ENCODE measurements around the gene CYP4Z1. TPM values are rescaled to one million over a fixed set of nuclear protein-coding genes. Genes with fewer than 3 reads are reported as not detected.
"Not testable (repeated sequence)": the region's sequence is repeated elsewhere in the genome, so short reads cannot be mapped to it uniquely, and the experiment has no call there.

Gene CYP4Z1
- total RNA-seq, 1 donor from 2014 or later: 4.8 TPM

DNA sequence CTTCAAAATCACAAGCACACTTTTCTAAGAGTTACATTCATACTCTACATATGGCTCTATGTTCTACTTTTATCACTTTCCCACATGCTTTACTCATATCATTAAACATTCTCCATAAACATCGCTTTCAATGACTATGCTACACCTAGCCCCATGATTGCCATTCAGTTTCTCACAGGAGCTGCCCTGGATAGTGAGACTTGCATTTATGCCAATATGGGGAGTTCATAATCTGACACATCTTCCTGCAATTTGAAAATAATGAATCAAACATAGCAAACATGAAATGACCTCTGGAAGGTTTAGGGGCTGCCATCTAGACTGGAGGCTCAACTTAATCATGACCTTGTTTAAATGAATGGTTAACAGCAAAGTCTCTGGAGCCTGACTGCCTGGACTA lies 61.2 kb downstream of the CYP4Z1 start:
- H3K4me3 ChIP-seq: no peak overlapping the region
- H3K9me3 ChIP-seq: peaks cover 0 to 4% of the 10 kb centered on the region in 2 donors
- no peak overlapping the region for H3K27ac ChIP-seq
- H3K36me3 ChIP-seq: no peaks in the 10 kb centered on the region
- no peak for DNase-seq (ENCODE audit: low spot score in 2 of 2)
- intact Hi-C loops (cut with DNase I): no loop called here
- TF ChIP-seq, protein P1, sequence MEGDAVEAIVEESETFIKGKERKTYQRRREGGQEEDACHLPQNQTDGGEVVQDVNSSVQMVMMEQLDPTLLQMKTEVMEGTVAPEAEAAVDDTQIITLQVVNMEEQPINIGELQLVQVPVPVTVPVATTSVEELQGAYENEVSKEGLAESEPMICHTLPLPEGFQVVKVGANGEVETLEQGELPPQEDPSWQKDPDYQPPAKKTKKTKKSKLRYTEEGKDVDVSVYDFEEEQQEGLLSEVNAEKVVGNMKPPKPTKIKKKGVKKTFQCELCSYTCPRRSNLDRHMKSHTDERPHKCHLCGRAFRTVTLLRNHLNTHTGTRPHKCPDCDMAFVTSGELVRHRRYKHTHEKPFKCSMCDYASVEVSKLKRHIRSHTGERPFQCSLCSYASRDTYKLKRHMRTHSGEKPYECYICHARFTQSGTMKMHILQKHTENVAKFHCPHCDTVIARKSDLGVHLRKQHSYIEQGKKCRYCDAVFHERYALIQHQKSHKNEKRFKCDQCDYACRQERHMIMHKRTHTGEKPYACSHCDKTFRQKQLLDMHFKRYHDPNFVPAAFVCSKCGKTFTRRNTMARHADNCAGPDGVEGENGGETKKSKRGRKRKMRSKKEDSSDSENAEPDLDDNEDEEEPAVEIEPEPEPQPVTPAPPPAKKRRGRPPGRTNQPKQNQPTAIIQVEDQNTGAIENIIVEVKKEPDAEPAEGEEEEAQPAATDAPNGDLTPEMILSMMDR (IDR thresholded peaks at IDR 0.05): no peak
- no peaks in the 10 kb centered on the region for H3K27me3 ChIP-seq
- H3K4me1 ChIP-seq: no peaks in the 10 kb centered on the region

GRCh38 chr1:47128854-47129253 lies 61.8 kb downstream of the CYP4Z1 start:
- H3K4me3 ChIP-seq; H3K27me3 ChIP-seq; H3K36me3 ChIP-seq; H3K9me3 ChIP-seq; DNase-seq (ENCODE audit: low spot score in 2 of 2); H3K4me1 ChIP-seq; H3K27ac ChIP-seq; intact Hi-C loops (cut with DNase I): not testable (repeated sequence)

DNA sequence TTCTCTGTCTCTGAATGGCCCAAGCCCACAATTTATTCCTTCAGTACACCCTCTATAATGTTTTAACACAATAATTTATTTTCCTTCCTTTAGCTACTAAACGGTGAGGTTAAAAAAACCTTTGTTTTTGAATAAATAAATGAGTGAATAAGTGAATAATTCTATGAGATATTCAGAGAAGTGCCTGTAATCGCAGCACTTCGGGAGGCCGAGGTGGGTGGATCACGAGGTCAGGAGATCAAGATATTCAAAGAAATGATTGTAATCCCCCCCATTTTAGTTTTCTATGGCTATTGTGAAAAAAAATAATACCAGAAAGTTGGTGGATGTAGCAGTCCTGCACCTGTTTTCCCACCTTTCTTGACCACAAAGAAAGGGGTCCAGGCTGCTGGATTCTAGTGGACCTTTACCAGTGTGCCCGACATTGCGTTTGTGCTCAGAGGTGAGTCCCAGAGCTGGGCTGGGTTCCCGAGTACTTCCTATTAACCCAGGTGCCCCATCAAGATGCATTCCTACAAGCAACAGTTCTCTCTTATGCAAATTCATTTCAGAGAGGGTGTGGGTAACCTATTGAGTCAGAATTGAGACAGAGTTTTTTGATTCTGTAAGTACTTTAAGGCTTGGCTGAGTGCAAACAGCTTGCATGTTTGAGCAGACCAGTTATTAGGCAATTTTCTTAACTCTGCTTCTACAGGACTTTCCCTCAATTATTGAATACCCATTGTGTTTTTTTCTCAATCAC lies 62.6 kb downstream of the CYP4Z1 start:
- DNase-seq (ENCODE audit: low spot score in 2 of 2); H3K9me3 ChIP-seq; H3K27ac ChIP-seq; H3K4me3 ChIP-seq; H3K4me1 ChIP-seq; H3K36me3 ChIP-seq; H3K27me3 ChIP-seq; intact Hi-C loops (cut with DNase I): not testable (repeated sequence)

DNA sequence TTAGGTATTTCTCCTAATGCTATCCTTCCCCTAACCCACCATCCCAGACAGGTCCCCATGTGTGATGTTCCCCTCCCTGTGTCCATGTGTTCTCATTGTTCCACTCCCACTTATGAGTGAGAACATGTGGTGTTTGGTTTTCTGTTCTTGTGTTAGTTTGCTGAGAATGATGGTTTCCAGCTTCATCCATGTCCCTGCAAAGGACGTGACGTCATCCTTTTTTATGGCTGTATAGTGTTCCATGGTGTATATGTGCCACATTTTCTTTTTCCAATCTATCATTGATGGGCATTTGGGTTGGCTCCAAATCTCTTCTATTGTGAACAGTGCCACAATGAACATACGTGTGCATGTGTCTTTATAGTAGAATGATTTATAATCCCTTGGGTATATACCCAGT lies 65.6 kb downstream of the CYP4Z1 start:
- H3K27ac ChIP-seq; DNase-seq (ENCODE audit: low spot score in 2 of 2); H3K9me3 ChIP-seq; H3K4me3 ChIP-seq; H3K27me3 ChIP-seq; intact Hi-C loops (cut with DNase I); H3K4me1 ChIP-seq; H3K36me3 ChIP-seq: not testable (repeated sequence)

DNA sequence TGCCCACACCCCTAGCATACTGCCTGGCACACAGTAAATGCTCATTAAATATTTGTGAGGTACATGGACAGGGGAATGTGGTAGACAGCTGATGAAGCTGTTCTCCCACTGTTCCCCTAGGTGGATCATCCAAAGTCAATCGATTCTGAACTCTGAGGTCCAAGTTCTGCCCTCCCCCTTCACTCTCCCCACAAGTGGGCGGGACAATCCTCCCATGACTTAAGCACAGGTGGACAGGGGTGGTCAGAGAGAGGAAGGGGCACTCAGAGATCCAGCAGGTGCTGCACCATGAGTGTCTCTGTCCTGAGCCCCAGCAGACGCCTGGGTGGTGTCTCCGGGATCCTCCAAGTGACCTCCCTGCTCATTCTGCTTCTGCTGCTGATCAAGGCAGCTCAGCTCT lies 70.2 kb downstream of the CYP4Z1 start, which contains the start of gene CYP4A22:
TSS of gene CYP4A22 (plus strand) at position 244 of the 400 bp plus-strand sequence. CDS start at position 289, 45 bp downstream.
- Histone ChIP-seq H3K9me3 (no peaks in the 10 kb centered on the region), H3K4me3 (no peak within 1 kb of the TSS), H3K4me1 (no peaks in the 10 kb centered on the region), H3K27me3 (no peaks in the 10 kb centered on the region), H3K36me3 (no peaks in the 10 kb centered on the region), H3K27ac (no peak within 1 kb of the TSS)
- no peak for DNase-seq (ENCODE audit: low spot score in 2 of 2)
- intact Hi-C loops (cut with DNase I): no loop called here
- TF ChIP-seq, protein P1 (IDR thresholded peaks at IDR 0.05): no peak

- intact Hi-C loops (cut with DNase I): no loop called here
- Histone ChIP-seq H3K4me1 (no peaks in the 10 kb centered on the region), H3K27me3 (no peaks in the 10 kb centered on the region), H3K4me3 (no peak overlapping the region), H3K27ac (no peak overlapping the region), H3K9me3 (no peaks in the 10 kb centered on the region), H3K36me3 (no peaks in the 10 kb centered on the region)
- no peak for DNase-seq (ENCODE audit: low spot score in 2 of 2)
- TF ChIP-seq, protein P1 (IDR thresholded peaks at IDR 0.05): no peak
Observed at GRCh38 chr1:47137925-47138615, 71.0 kb downstream of the CYP4Z1 start.

DNA sequence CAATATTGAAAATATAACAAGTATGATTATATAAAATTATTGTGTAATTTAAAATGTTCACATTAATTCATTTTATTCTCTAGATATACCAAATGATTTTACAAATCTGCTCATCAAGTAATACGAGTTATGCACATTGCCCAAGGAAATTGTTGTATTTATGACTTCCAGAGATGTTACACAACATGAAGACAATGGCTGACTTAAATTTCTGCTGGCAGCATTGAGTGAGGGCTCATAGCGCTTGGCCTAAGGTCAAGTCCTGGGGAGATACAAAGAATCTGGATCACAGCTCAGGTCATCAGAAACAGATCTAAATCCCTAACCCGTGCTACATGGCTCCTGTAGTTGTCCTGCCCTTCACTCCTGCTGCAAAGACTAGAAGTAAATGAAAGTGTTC lies 73.3 kb downstream of the CYP4Z1 start:
- DNase-seq (ENCODE audit: low spot score in 2 of 2); H3K27me3 ChIP-seq; intact Hi-C loops (cut with DNase I); H3K36me3 ChIP-seq; H3K9me3 ChIP-seq; H3K27ac ChIP-seq; H3K4me1 ChIP-seq; H3K4me3 ChIP-seq: not testable (repeated sequence)

DNA sequence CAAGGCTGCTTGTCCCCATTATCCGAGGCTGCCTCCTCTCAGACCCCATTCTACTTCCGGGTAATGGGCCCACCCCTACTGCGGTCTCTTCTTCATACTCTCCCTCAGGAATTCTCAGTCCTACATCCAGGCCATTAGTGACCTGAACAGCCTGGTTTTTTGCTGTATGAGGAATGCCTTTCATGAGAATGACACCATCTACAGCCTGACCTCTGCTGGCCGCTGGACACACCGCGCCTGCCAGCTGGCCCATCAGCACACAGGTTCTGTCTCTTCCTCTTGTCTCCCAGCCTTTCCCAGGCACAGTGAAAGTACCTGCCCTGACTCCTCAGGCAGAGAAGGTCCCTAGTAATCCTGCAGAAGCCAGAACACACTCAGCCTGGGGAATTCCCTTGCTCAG lies 76.6 kb downstream of the CYP4Z1 start:
- DNase-seq (ENCODE audit: low spot score in 2 of 2); H3K9me3 ChIP-seq; H3K4me3 ChIP-seq; H3K4me1 ChIP-seq; intact Hi-C loops (cut with DNase I); H3K27me3 ChIP-seq; H3K36me3 ChIP-seq; H3K27ac ChIP-seq: not testable (repeated sequence)

DNA sequence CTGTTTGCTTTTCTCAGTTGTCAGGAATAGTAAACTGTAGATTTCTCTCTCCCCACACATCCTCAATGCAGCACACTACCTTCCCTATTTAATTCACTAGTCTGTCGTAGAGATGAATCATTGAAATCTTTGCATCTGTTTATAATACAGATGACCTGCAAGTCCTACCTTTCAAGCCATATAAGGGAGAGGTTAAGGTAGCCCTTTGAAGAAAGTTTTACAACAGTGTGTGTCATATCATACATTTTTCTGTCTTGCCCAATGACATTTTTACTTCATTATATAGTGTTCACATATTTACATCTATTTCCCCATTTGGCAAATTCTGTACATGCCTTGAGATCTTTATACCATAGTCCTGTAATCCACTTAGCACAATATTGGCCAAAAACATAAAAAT lies 79.5 kb downstream of the CYP4Z1 start:
- H3K4me1 ChIP-seq; DNase-seq (ENCODE audit: low spot score in 2 of 2); intact Hi-C loops (cut with DNase I): not testable (repeated sequence)

More for the DNA sequence above, 79.5 kb downstream of the CYP4Z1 start:
- H3K9me3 ChIP-seq, H3K4me3 ChIP-seq, H3K27ac ChIP-seq, H3K36me3 ChIP-seq, H3K27me3 ChIP-seq: not testable (repeated sequence)

Measured in ascending aorta (tissue), 2 donors.